ENCODE data around the gene SRP9.
A peak's percentile ranks its signal among the peaks of the same experiment; 100 is the strongest.

Gene SRP9

DNA sequence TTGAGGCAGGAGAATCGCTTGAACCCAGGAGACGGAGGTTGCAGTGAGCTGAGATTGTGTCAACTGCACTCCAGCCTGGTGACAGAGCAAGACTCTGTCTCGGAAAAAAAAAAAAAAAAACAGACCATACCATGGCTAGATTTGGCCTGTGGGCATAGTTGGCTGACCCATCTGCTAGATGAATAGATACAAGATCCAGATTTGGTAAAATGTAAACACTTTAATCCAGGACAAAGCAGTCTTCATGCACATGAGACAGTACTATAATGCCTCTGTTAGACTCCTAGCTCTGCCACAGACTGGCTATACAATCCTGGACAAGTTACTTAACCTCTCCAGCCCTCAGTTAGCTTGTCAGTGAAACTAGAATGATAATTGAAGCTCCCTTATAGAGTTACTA lies 27.9 kb upstream of the SRP9 start:
- no peak for TF ChIP-seq FOXM1 (IDR thresholded peaks at IDR 0.05; ENCODE audit: borderline replicate concordance)
- TF ChIP-seq FOXK2 (IDR thresholded peaks at IDR 0.05) = no peak
- no peak for DNase-seq (ENCODE audit: extremely low spot score)
- POLR2A ChIA-PET = interaction anchor here (0.6 to 1.2 kb wide), 2 partner anchors 10 to 94 kb away, joined by 3 to 4 read pairs; no protein-coding TSS in a partner anchor
- CTCF ChIA-PET = interaction anchor here (1.1 kb wide), 1 partner anchor 20 kb away, joined by 3 read pairs; no protein-coding TSS in a partner anchor

DNA sequence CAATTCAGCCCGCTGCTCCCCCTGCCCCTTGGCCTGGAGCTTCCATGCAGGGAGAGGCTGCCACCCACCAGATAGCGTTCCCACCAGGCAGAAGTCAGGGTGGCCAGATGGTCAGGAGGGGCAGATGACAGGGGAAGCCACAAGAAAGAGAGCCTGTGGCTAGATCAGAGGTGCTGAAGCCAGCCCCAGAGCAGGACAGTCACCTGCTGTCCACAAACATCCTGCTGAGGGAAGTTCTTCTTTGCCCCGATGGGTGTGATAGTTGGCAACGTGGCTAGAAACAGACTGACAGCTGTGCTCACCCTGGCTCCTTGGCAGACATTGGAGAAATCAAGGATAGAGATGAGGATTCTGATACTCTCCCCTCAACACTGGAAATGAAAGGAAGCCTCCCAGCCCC lies 27.2 kb upstream of the SRP9 start:
- ChIA-PET CTCF (no interaction called here), POLR2A (interaction anchor here (0.6 to 1.2 kb wide), 2 partner anchors 10 to 95 kb away, joined by 3 to 4 read pairs; no protein-coding TSS in a partner anchor)
- no peak for DNase-seq (ENCODE audit: extremely low spot score)
- TF ChIP-seq, protein P1, sequence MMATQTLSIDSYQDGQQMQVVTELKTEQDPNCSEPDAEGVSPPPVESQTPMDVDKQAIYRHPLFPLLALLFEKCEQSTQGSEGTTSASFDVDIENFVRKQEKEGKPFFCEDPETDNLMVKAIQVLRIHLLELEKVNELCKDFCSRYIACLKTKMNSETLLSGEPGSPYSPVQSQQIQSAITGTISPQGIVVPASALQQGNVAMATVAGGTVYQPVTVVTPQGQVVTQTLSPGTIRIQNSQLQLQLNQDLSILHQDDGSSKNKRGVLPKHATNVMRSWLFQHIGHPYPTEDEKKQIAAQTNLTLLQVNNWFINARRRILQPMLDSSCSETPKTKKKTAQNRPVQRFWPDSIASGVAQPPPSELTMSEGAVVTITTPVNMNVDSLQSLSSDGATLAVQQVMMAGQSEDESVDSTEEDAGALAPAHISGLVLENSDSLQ (IDR thresholded peaks at IDR 0.05) = no peak
- TF ChIP-seq NFRKB (IDR thresholded peaks at IDR 0.05) (no peak), BHLHE40 (IDR thresholded peaks at IDR 0.05; ENCODE audit: borderline replicate concordance) (no peak), ARNT (IDR thresholded peaks at IDR 0.05) (no peak), SP1 (IDR thresholded peaks at IDR 0.05) (no peak), LEF1 (IDR thresholded peaks at IDR 0.05; ENCODE audit: borderline replicate concordance) (no peak), FOXK2 (IDR thresholded peaks at IDR 0.05) (no peak), L3MBTL2 (conservative IDR thresholded peaks at IDR 0.05) (no peak), SUZ12 (IDR thresholded peaks at IDR 0.05) (no peak)

DNA sequence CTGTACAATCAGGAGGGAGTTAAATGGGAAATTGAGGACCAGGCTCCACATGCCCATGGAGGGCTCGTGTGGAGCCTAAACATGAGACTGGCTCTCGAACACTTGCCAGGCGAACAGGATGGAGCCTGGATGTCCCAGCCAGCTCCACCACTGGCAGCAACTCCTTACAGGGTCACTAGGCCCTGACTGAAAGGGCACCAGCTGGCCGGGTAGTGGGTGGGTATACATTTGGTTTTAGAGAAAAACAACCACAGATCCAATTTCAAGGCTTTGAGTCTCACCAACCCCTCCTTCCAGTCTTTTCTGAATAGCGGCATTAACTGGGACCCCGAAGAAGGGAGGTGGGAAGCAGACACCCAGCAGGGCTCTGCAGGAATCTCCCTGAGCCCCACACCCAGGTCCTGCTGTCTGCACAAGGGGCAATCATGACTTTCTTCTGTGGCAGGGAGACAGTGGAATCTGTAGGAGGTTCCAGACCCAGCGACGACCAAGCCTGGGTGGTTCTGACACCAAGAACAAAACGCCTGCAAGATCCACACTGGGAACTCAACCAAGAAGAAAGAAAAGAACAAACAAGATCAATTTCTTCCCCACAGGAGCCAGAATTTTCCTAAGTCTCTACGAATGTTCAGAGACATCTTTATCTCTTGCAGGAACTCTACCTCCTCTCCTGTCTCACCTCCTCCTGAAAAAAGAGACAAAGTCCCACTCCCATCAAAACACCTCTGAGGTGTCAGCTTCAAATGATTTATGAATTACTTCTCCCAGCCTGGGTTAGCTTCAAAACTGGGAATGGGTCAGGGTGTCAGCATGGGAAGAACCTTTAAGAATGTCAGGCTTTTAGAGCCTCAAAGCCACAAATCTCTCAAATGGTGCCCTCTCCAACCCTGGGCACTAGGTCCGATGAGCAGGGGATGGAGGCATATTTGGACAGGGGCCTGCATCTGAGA lies 26.5 kb upstream of the SRP9 start:
- CTCF ChIA-PET = interaction anchor here (0.8 to 1.1 kb wide), 3 partner anchors 9 to 26 kb away, joined by 3 to 5 read pairs (median 3); partner anchors contain the start of gene SRP9
- DNase-seq (ENCODE audit: extremely low spot score) = no peak
- POLR2A ChIA-PET = interaction anchor here (0.6 to 0.8 kb wide), 2 partner anchors 10 to 27 kb away, joined by 3 to 4 read pairs; partner anchors contain the start of gene SRP9
- TF ChIP-seq, protein P1 (IDR thresholded peaks at IDR 0.05) = peak; percentile 85; the same call in 1 of the 2 replicates
- no peak for TF ChIP-seq SP1 (IDR thresholded peaks at IDR 0.05)
- TF ChIP-seq FOXA1 (IDR thresholded peaks at IDR 0.05) = no peak
- TF ChIP-seq L3MBTL2 (conservative IDR thresholded peaks at IDR 0.05) = no peak

DNA sequence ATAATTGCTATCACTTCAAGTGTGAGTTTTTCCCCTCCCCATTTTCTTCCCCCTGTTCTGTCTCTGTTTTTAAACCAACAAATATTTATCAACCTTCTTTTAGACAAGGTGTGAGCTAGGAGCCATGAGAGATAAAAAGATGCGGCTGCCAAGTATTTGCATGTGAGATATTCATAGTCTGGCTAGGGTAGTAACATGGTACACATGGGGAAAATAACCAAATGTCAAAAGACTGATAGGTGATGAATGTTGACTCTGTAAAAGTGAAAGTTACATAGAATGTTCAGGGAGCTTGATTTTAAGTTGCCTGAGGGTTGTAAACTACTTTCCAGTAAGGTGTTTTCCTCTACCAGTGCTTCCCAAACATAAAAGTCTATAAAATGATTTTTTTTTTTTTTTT lies 25.4 kb upstream of the SRP9 start:
- ChIA-PET POLR2A (interaction anchor here (0.7 to 0.8 kb wide), 3 partner anchors 11 to 99 kb away, joined by 3 to 4 read pairs (median 3); partner anchors contain the start of genes ENAH and SRP9), CTCF (interaction anchor here (0.7 to 1.1 kb wide), 3 partner anchors 8 to 25 kb away, joined by 3 to 5 read pairs (median 3); partner anchors contain the start of gene SRP9)
- no peak for DNase-seq (ENCODE audit: extremely low spot score)
- TF ChIP-seq FOXA1 (IDR thresholded peaks at IDR 0.05) = no peak
- TF ChIP-seq HDGF (IDR thresholded peaks at IDR 0.05; ENCODE audit: borderline replicate concordance) = no peak
- TF ChIP-seq, protein P1 (IDR thresholded peaks at IDR 0.05) = no peak
- no peak for TF ChIP-seq CTBP1 (IDR thresholded peaks at IDR 0.05; ENCODE audit: borderline replicate concordance)
- no peak for TF ChIP-seq ELF4 (IDR thresholded peaks at IDR 0.05)
- no peak for TF ChIP-seq ARNT (IDR thresholded peaks at IDR 0.05)
- TF ChIP-seq BHLHE40 (IDR thresholded peaks at IDR 0.05; ENCODE audit: borderline replicate concordance) = no peak
- no peak for TF ChIP-seq SUZ12 (IDR thresholded peaks at IDR 0.05)
- no peak for TF ChIP-seq L3MBTL2 (conservative IDR thresholded peaks at IDR 0.05)
- no peak for TF ChIP-seq FOXM1 (IDR thresholded peaks at IDR 0.05; ENCODE audit: borderline replicate concordance)

DNA sequence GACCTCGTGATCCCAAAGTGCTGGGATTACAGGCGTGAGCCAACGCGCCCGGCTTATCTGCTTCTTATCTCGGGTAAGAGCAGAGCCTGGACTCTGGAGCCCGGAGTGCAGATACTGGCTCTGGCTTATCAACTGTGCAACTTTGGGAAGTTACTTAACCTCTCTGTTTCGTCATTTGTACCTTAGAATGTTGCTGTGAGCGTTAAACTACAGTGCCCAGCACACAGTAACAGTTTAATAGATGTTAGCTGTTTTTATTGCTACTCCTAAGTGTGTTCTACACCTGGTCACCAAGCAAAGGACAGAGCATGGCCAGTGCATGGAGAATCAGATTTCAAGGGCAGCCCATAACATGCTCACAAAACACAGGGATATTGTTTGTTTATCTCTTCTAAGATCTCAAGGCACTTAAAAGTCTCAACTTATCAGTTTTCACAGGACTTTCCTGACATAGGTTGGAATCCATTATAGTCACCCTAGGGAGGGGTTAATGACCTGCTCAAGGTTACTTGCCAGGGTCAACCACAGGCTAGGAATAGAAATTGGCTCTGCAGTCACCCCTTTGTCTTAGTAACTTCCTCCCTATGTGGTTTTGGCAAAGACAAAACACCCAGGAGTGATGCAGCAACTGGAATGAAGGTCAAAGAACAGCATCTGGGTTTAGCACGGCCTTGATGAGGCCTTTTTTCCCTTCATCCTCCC lies 22.5 kb upstream of the SRP9 start:
- no peak for DNase-seq (ENCODE audit: extremely low spot score)
- CTCF ChIA-PET = interaction anchor here (0.7 kb wide), 1 partner anchor 100 kb away, joined by 3 read pairs; no protein-coding TSS in a partner anchor
- TF ChIP-seq ZNF384 (IDR thresholded peaks at IDR 0.05) = 0 out of 2 replicates have a peak, but pooled peaks have one; percentile 81
- TF ChIP-seq TARDBP (IDR thresholded peaks at IDR 0.05) = no peak
- TF ChIP-seq, protein P1 (IDR thresholded peaks at IDR 0.05) = no peak
- POLR2A ChIA-PET = no interaction called here

Data from HEK293T (cell line).